Measurements from ENCODE around the gene RHEB.
A peak's percentile ranks its signal among the peaks of the same experiment; 100 is the strongest.

RHEB gene

DNA sequence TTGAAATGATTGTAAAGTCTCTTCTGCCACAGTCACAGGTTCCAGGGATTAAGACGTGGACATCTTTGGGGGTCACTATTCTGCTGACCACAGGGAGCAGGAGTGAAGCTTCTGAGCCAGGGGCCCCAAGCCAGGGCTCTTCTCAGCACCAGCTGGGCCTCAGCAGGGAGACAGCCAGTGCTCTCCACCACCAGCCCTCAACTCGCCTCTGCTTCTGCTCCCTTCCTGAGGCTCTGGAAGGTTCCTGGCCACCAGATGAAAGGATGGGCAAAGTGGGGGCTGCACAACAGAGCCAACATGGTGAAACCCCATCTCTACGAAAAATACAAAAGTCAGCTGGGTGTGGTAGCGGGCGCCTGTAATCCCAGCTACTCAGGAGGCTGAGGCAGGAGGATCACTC lies 68.5 kb downstream of the RHEB start:
- no peak for TF ChIP-seq MYC (IDR thresholded peaks at IDR 0.05; ENCODE audit: low read depth, low read length)
- TF ChIP-seq, protein P1, sequence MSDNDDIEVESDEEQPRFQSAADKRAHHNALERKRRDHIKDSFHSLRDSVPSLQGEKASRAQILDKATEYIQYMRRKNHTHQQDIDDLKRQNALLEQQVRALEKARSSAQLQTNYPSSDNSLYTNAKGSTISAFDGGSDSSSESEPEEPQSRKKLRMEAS (IDR thresholded peaks at IDR 0.05; ENCODE audit: low read depth, low read length): no peak
- no peak for TF ChIP-seq POLR2A (IDR thresholded peaks at IDR 0.05; ENCODE audit: extremely low read depth, insufficient read length)
- no peak overlapping the region for H3K4me3 ChIP-seq (ENCODE audit: low read depth, low read length)
- DNase-seq (ENCODE audit: low read depth): no peak

DNA sequence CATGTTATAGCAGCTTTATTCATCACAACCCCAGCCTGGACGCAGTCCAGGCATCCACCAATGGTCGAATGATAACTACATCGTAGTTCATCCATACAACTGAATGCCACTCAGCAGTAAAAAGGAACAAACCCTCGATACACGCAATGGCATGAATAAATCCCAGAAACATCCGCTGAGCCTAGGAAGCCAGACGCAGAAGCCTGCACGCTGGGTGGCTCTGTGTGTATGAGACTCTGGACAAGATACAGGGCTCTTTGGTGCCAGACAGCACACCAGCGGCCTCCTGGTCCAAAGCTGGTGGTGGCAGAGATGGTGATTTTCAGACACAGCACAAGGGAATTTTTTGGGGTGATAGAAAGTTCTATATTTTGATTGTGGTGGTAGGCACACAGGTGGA lies 69.7 kb downstream of the RHEB start:
- TF ChIP-seq, protein P2, sequence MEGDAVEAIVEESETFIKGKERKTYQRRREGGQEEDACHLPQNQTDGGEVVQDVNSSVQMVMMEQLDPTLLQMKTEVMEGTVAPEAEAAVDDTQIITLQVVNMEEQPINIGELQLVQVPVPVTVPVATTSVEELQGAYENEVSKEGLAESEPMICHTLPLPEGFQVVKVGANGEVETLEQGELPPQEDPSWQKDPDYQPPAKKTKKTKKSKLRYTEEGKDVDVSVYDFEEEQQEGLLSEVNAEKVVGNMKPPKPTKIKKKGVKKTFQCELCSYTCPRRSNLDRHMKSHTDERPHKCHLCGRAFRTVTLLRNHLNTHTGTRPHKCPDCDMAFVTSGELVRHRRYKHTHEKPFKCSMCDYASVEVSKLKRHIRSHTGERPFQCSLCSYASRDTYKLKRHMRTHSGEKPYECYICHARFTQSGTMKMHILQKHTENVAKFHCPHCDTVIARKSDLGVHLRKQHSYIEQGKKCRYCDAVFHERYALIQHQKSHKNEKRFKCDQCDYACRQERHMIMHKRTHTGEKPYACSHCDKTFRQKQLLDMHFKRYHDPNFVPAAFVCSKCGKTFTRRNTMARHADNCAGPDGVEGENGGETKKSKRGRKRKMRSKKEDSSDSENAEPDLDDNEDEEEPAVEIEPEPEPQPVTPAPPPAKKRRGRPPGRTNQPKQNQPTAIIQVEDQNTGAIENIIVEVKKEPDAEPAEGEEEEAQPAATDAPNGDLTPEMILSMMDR (IDR thresholded peaks at IDR 0.05; ENCODE audit: low read depth, low read length): no peak
- TF ChIP-seq POLR2A (IDR thresholded peaks at IDR 0.05; ENCODE audit: extremely low read depth, insufficient read length): no peak
- TF ChIP-seq MYC (IDR thresholded peaks at IDR 0.05; ENCODE audit: low read depth, low read length): no peak
- TF ChIP-seq, protein P1 (IDR thresholded peaks at IDR 0.05; ENCODE audit: low read depth, low read length): no peak
- no peak overlapping the region for H3K4me3 ChIP-seq (ENCODE audit: low read depth, low read length)
- DNase-seq (ENCODE audit: low read depth): no peak

DNA sequence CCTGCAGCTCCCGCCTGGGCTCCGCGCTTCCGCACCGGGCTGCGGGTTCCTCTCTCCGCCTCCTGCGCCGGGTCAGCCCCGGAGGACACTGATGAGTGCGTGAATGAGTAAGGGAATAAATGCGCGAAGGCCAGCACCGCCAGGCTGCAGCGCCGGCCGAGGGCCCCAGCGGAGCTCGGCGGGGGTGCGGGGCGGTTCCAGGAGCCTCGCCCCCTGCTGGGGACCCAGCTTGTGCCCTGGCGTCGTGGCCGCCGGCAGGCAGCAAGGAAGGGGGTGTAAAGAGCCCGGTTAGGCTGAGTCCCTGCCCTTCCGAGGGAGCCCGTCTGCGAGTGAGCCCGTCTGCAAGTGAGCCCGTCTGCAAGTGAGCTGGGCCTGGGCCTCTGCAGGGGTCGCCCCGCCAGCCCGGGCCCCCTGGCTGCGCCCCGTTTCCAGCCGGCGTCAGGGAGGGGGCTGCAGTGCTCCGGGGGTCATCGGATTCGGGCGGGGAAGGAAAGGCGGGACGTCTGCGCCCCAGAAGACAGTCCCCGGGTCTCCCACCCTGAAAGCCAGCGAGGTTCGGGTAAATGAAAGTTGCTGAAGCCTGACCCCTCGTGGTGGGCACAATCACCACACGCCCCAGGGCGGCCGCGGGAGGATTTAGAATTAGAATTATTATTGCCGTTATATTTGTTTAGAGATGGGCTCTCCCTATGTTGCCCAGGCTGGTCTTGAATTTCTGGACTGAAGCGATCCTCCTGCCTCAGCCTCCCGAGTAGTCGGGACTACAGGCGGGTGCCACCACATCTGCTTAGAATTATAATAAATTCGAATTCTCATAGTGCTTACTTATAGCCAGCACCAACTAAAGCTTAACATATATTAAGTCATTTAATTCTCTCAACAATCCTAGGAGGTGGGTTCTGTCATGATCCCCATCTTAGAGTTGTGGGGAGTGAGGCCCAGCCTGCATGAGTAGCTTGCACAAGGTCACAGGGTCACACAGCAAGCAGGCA lies 71.1 kb downstream of the RHEB start:
- no peak for TF ChIP-seq POLR2A (IDR thresholded peaks at IDR 0.05; ENCODE audit: extremely low read depth, insufficient read length)
- 0 out of 2 replicates have a peak, but pooled peaks have one; percentile 29 for TF ChIP-seq MYC (IDR thresholded peaks at IDR 0.05; ENCODE audit: low read depth, low read length)
- TF ChIP-seq, protein P1 (IDR thresholded peaks at IDR 0.05; ENCODE audit: low read depth, low read length): peak; percentile 62
- TF ChIP-seq, protein P2 (IDR thresholded peaks at IDR 0.05; ENCODE audit: low read depth, low read length): peak; percentile 91
- peak; percentile 86 for DNase-seq (ENCODE audit: low read depth)
- H3K4me3 ChIP-seq (ENCODE audit: low read depth, low read length): peak overlapping the region; percentile 16

DNA sequence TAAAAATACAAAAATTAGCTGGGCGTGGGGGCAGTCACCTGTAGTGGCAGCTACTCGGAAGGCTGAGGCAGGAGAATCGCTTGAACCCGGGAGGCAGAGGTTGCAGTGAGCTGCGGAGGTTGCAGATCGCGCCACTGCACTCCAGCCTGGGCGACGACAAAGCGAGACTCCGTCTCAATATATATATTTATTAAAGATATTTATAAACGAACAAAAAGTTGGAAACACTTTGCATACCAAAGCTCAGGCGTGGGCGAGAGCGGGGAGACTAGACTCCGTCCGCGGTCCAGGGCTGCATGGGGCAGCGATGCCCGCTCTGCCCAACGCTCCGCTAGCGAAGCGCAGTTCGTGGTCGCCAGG lies 71.8 kb downstream of the RHEB start:
- no peak for DNase-seq (ENCODE audit: low read depth)
- TF ChIP-seq POLR2A (IDR thresholded peaks at IDR 0.05; ENCODE audit: extremely low read depth, insufficient read length): no peak
- TF ChIP-seq, protein P2 (IDR thresholded peaks at IDR 0.05; ENCODE audit: low read depth, low read length): no peak
- TF ChIP-seq MYC (IDR thresholded peaks at IDR 0.05; ENCODE audit: low read depth, low read length): no peak
- TF ChIP-seq, protein P1 (IDR thresholded peaks at IDR 0.05; ENCODE audit: low read depth, low read length): no peak
- H3K4me3 ChIP-seq (ENCODE audit: low read depth, low read length): no peak overlapping the region

DNA sequence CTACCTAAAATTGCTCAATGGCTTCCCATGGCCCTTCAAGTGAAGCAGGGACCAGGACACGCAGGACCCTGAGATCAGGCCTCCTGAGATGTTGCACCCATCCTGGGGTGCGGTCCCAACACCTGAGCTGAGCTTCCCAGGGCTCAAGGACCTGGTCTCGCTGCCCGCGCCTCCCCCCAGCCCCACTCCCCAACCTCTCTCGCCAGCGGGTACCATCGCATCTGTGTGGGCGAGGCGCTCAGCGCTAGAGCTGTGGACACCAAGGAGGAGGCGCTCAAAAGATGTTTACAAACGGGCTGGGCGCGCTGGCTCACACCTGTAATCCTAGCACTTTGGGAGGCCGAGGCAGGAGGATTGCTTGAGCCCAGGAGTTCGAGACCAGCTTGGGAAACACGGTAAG lies 72.4 kb downstream of the RHEB start:
- TF ChIP-seq MYC (IDR thresholded peaks at IDR 0.05; ENCODE audit: low read depth, low read length) (no peak), POLR2A (IDR thresholded peaks at IDR 0.05; ENCODE audit: extremely low read depth, insufficient read length) (no peak)
- TF ChIP-seq, protein P2 (IDR thresholded peaks at IDR 0.05; ENCODE audit: low read depth, low read length): no peak
- TF ChIP-seq, protein P1 (IDR thresholded peaks at IDR 0.05; ENCODE audit: low read depth, low read length): no peak

DNA sequence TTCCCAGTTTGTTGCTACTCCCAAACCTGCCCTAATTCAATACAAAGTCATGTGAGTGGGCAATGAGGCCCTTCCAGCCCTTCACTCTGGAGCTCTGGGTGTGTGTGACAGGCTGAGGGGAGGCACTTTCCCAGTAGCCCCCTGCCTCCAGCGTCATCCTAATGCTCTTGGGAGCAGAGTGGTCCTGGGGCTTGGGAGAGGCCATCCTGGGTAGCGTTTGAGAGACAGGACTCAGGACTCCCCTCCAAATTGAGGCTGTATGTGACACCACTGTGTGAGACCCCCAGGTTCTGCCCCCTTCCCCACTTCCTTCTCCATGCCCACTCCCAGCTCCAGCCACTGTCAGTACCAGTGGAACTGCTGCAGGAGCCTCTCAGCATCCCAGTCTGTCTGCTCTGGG lies 73.3 kb downstream of the RHEB start:
- no peak for DNase-seq (ENCODE audit: low read depth)
- TF ChIP-seq, protein P1 (IDR thresholded peaks at IDR 0.05; ENCODE audit: low read depth, low read length): no peak
- TF ChIP-seq MYC (IDR thresholded peaks at IDR 0.05; ENCODE audit: low read depth, low read length): no peak
- TF ChIP-seq, protein P2 (IDR thresholded peaks at IDR 0.05; ENCODE audit: low read depth, low read length): no peak
- TF ChIP-seq POLR2A (IDR thresholded peaks at IDR 0.05; ENCODE audit: extremely low read depth, insufficient read length): no peak
- no peak overlapping the region for H3K4me3 ChIP-seq (ENCODE audit: low read depth, low read length)

More for the DNA sequence above, 72.4 kb downstream of the RHEB start:
- no peak overlapping the region for H3K4me3 ChIP-seq (ENCODE audit: low read depth, low read length)
- DNase-seq (ENCODE audit: low read depth): no peak

All from NB4 (cell line).